Ecto neural progenitor cell (in vitro differentiated cells): Measurements from ENCODE around the gene LARP7.
"Not testable (repeated sequence)": the region's sequence is repeated elsewhere in the genome, so short reads cannot be mapped to it uniquely, and the experiment has no call there.

Source experiments
- DNase-seq: peaks from one replicate; pipeline ENCODE4 v3.0.0-alpha.2; 2018; ENCODE audit warnings: low spot score

The LARP7 gene

GRCh38 chr4:112636688-112637551 lies at the start of gene LARP7, which contains the start of gene ZGRF1:
TSS of gene LARP7 (plus strand) at chr4:112637143. CDS start at chr4:112644670, 7,527 bp downstream.
TSS of gene ZGRF1 (minus strand) at chr4:112636909. CDS start at chr4:112633176, 3,733 bp downstream.
- DNase-seq = peak; percentile 99

GRCh38 chr4:112589206-112589605 lies 47.7 kb upstream of the LARP7 start:
- no peak for DNase-seq

- no peak for DNase-seq
These were observed 45.4 kb upstream of the LARP7 start for GRCh38 chr4:112591593-112591992.

- DNase-seq = no peak
These were observed 44.2 kb upstream of the LARP7 start for GRCh38 chr4:112592717-112593116.

GRCh38 chr4:112593438-112594133 lies 43.4 kb upstream of the LARP7 start:
- no peak for DNase-seq

- DNase-seq = no peak
These were observed 42.0 kb upstream of the LARP7 start for GRCh38 chr4:112594993-112595392.

GRCh38 chr4:112604589-112604988 lies 32.4 kb upstream of the LARP7 start:
- peak; percentile 51 for DNase-seq

- DNase-seq = not testable (repeated sequence)
These were observed 24.1 kb upstream of the LARP7 start for GRCh38 chr4:112612814-112613213.

GRCh38 chr4:112616984-112617383 lies 20.0 kb upstream of the LARP7 start:
- no peak for DNase-seq

GRCh38 chr4:112626228-112626627 lies 10.7 kb upstream of the LARP7 start:
- no peak for DNase-seq

GRCh38 chr4:112633477-112634235 lies 3.3 kb upstream of the LARP7 start:
- no peak for DNase-seq

GRCh38 chr4:112637552-112637866 lies 566 bp downstream of the LARP7 start:
- DNase-seq = no peak

GRCh38 chr4:112642526-112642925 lies 5.6 kb downstream of the LARP7 start:
- no peak for DNase-seq

GRCh38 chr4:112644595-112645535 lies 7.9 kb downstream of the LARP7 start:
- DNase-seq = not testable (repeated sequence)

GRCh38 chr4:112645541-112646329 lies 8.8 kb downstream of the LARP7 start:
- DNase-seq = no peak

- DNase-seq = no peak
These were observed 9.9 kb downstream of the LARP7 start for GRCh38 chr4:112646632-112647537.

GRCh38 chr4:112647785-112648184 lies 10.8 kb downstream of the LARP7 start:
- DNase-seq = no peak

- no peak for DNase-seq
These were observed 11.5 kb downstream of the LARP7 start for GRCh38 chr4:112648263-112649054.

- no peak for DNase-seq
These were observed 12.1 kb downstream of the LARP7 start for GRCh38 chr4:112649055-112649408.
